Kidney (tissue), 22 donors: ENCODE measurements around the gene SLC15A1. TPM values are rescaled to one million over a fixed set of nuclear protein-coding genes. Genes with fewer than 3 reads are reported as not detected.

ENCODE experiments used
- DNase-seq, 5 donors: peaks; one replicate each; pipeline ENCODE4 v3.0.0-alpha.2; 2013 to 2020
- FAIRE-seq: peaks from 2 replicates; lab custom pipeline; 2012; peaks lifted over from hg19 to GRCh38; lab: Jason Lieb, UNC
- H3K27ac ChIP-seq, 2 donors: one replicate each; pipeline ENCODE4 v1.7.0; 2013; ENCODE audit warnings: low read depth in 2 of 2, low read length in 2 of 2, inconsistent platforms in 1 of 2
- H3K27me3 ChIP-seq: one replicate; pipeline ENCODE4 v1.7.1; 2013; ENCODE audit warnings: low read length, inconsistent platforms; ENCODE audit not compliant: control insufficient read depth, insufficient read depth
- H3K36me3 ChIP-seq, 3 donors: one replicate each; pipeline versions ENCODE4 v1.7.0 to v1.7.1; 2013; ENCODE audit warnings: low read length in 3 of 3, control low read depth in 1 of 3, inconsistent platforms in 1 of 3; ENCODE audit not compliant: insufficient read depth in 3 of 3, control insufficient read depth in 2 of 3
- H3K4me1 ChIP-seq, 3 donors: one replicate each; pipeline versions ENCODE4 v1.7.0 to v1.7.1; 2013; ENCODE audit warnings: low read length in 3 of 3, inconsistent platforms in 1 of 3, low read depth in 1 of 3; ENCODE audit not compliant: control insufficient read depth in 2 of 3, insufficient read depth in 2 of 3
- H3K4me3 ChIP-seq, 3 donors: one replicate each; pipeline versions ENCODE4 v1.7.0 to v1.8.1; 2013; ENCODE audit warnings: low read length in 3 of 3, control low read depth in 1 of 3, inconsistent platforms in 1 of 3
- H3K9ac ChIP-seq, 3 donors: one replicate each; pipeline versions ENCODE4 v1.7.0 to v1.7.1; 2013; ENCODE audit warnings: low read length in 3 of 3, control low read depth in 1 of 3, inconsistent platforms in 1 of 3
- H3K9me3 ChIP-seq, 3 donors: one replicate each; pipeline versions ENCODE4 v1.7.0 to v1.7.1; 2013; ENCODE audit warnings: low read length in 3 of 3, control low read depth in 1 of 3, inconsistent platforms in 1 of 3; ENCODE audit not compliant: control insufficient read depth in 2 of 3, insufficient read depth in 1 of 3
- CTCF ChIP-seq: IDR thresholded peaks from 3 replicates; pipeline ENCODE4 v1.5.1; 2012; ENCODE audit warnings: mild to moderate bottlenecking, moderate library complexity, borderline replicate concordance; ENCODE audit not compliant: insufficient read depth; ENCODE audit errors: extremely low read depth
- intact Hi-C: fragments of 100-400 bp; cut with DNase I; formaldehyde crosslinking; loops from one replicate; pipeline ENCODE4 v1.11.1; 2022
- long read RNA-seq, 10 donors: library from polyadenylated mRNA in 1 of 10; unstranded in 1 of 10; transcript quantifications; one replicate each; pipeline ENCODE4 v2.0.0 and lab custom pipeline, GENCODE V29; 2021 to 2026
- polyA plus RNA-seq: library from polyadenylated mRNA; stranded (reverse); fragments of 350-450 nt; fragmentation: Illumina TruSeq; extraction: RNeasy Lipid Tissue Mini Kit (QIAGEN cat#74804); gene quantifications from one replicate; pipeline ENCODE4 v1.2.3, GENCODE V29; 2014; ENCODE audit warnings: low read depth, low replicate concordance; ENCODE audit not compliant: insufficient read depth
- total RNA-seq: library from RNA; stranded (reverse); fragmentation: NEBNext Ultra II Directional; extraction: Animal tissue kit (Norgen Biotek cat#: 25700); gene quantifications from one replicate; pipeline ENCODE4 v1.2.1, GENCODE V29; 2021
- donor health status: control.
- donor health status: control.
- donor health status: control.
- donor health status: control.
- donor health status: control.
- donor health status: DM: yes; HTN: yes; CAD: no.
- donor health status: Normal renal cell carcinoma (clear cell type).

SLC15A1 gene, protein sequence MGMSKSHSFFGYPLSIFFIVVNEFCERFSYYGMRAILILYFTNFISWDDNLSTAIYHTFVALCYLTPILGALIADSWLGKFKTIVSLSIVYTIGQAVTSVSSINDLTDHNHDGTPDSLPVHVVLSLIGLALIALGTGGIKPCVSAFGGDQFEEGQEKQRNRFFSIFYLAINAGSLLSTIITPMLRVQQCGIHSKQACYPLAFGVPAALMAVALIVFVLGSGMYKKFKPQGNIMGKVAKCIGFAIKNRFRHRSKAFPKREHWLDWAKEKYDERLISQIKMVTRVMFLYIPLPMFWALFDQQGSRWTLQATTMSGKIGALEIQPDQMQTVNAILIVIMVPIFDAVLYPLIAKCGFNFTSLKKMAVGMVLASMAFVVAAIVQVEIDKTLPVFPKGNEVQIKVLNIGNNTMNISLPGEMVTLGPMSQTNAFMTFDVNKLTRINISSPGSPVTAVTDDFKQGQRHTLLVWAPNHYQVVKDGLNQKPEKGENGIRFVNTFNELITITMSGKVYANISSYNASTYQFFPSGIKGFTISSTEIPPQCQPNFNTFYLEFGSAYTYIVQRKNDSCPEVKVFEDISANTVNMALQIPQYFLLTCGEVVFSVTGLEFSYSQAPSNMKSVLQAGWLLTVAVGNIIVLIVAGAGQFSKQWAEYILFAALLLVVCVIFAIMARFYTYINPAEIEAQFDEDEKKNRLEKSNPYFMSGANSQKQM
- total RNA-seq (10.2 TPM), polyA plus RNA-seq (5.6 TPM)
- long read RNA-seq, donor 1, partial matches to known transcripts: 6 of 6 reads
- long read RNA-seq, donor 1, other reads (novel, unspliced or antisense): 0 of 6 reads
- long read RNA-seq, donor 2, partial matches to known transcripts: 17 of 19 reads
- long read RNA-seq, donor 2, other reads (novel, unspliced or antisense): 0 of 19 reads
- long read RNA-seq, donor 3, partial matches to known transcripts: 0 of 2 reads
- long read RNA-seq, donor 3, other reads (novel, unspliced or antisense): 0 of 2 reads
- long read RNA-seq, donor 4: 0 reads
- long read RNA-seq, donor 5: 0 reads
- long read RNA-seq, donor 6: 0 reads
- long read RNA-seq, donor 7, transcript SLC15A1-202 (23 exons, 3,106 nt): major isoform, 11 of 13 reads
- long read RNA-seq, donor 7, partial matches to known transcripts: 0 of 13 reads
- long read RNA-seq, donor 7, other reads (novel, unspliced or antisense): 2 of 13 reads
- long read RNA-seq, donor 8: 0 reads
- long read RNA-seq, donor 9: 0 reads
- long read RNA-seq, donor 10: 0 reads

GRCh38 chr13:98752467-98753290, at the start of gene SLC15A1:
TSS of gene SLC15A1 (minus strand) at chr13:98752672. CDS start at chr13:98752598, 74 bp downstream.
- Histone ChIP-seq H3K27me3 (peaks cover 3% of the 10 kb centered on the region), H3K4me3 (peak within 1 kb of the TSS; percentile 24 to 45 (median 42)), H3K9me3 (no peaks in the 10 kb centered on the region), H3K27ac (no peak within 1 kb of the TSS), H3K9ac (no peak within 1 kb of the TSS), H3K4me1 (peaks cover 0 to 4% (median 0%) of the 10 kb centered on the region in 3 donors), H3K36me3 (no peaks in the 10 kb centered on the region)
- FAIRE-seq (no peak), DNase-seq (peak in 4 of 5 donors; percentile 21 to 63 (median 43))
- intact Hi-C loops: no loop called here
- no peak for TF ChIP-seq CTCF

GRCh38 chr13:98801626-98802418, 49.4 kb upstream of the SLC15A1 start:
- intact Hi-C loops: no loop called here
- Histone ChIP-seq H3K27ac (no peak overlapping the region), H3K4me3 (no peak overlapping the region), H3K36me3 (peaks cover 0 to 10% (median 6%) of the 10 kb centered on the region in 3 donors), H3K4me1 (no peaks in the 10 kb centered on the region), H3K27me3 (no peaks in the 10 kb centered on the region), H3K9me3 (no peaks in the 10 kb centered on the region), H3K9ac (no peak overlapping the region)
- FAIRE-seq (no peak), DNase-seq (no peak)
- TF ChIP-seq CTCF: no peak
